T-helper 2 cell treated with Interferon-gamma antibody and Interleukin-4, amounts not matched to agents 5 μg/mL and 100 μg/mL, for 36 hours (primary cell): ENCODE measurements around the gene DNAJB13.

Experiments
- DNase-seq: peaks from one replicate; pipeline ENCODE4 v3.0.0; 2021; ENCODE audit warnings: low spot score
- H3K27ac Mint-ChIP-seq: one replicate; pipeline ENCODE4 v1.8.0; 2021; ENCODE audit warnings: mild to moderate bottlenecking, mixed read lengths
- H3K27me3 Mint-ChIP-seq: one replicate; pipeline ENCODE4 v1.8.0; 2021; ENCODE audit warnings: low read depth, mixed read lengths
- H3K36me3 Mint-ChIP-seq: one replicate; pipeline ENCODE4 v1.8.0; 2021; ENCODE audit warnings: low read depth, mixed read lengths
- H3K4me1 Mint-ChIP-seq: one replicate; pipeline ENCODE4 v1.8.0; 2021; ENCODE audit warnings: low read depth, mixed read lengths
- H3K4me3 Mint-ChIP-seq: one replicate; pipeline ENCODE4 v1.8.0; 2022; ENCODE audit warnings: mild to moderate bottlenecking, moderate library complexity, mixed read lengths
- H3K9me3 Mint-ChIP-seq: one replicate; pipeline ENCODE4 v1.8.0; 2021; ENCODE audit warnings: mixed read lengths

The DNAJB13 gene

DNA sequence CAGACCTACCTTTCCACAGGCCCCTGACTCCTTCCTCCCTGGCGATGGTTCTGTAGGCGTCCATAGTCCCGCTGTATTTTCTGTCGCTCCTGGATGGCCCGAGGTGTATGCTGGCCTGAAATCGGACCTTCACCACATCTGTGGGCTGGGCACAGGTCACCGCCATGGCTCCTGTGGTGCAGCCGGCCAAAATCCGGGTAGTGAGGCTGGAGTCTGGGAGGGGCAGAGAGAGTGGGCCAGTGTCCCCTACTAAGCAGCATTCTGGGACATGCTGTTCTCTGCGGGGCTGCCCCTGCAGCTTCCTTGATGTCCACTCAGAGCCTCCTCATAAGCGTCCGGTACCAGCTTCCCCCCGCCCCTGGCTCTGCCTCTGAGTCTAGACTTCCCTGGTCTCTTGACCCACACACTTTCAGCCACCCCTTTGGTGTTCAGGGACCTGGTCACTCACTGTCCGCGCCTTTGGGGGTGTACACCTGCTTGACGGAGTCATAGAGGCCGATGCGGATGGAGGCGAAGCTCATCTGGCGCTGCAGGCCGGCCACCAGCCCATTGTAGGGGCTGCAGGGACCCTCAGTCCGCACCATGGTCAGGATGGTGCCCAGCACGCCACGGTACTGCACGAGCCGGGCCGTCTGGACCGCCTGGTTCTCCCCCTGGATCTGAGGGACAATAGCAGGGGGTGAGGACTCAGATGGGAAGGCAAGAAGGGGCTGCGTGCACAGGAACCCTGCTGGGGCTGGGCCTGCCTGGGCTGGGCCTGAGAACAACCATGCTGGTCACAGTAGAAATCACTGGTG, 55.1 kb downstream of the DNAJB13 start:
- Mint-ChIP-seq H3K27me3 (no peaks in the 10 kb centered on the region), H3K4me1 (peaks cover 66% of the 10 kb centered on the region), H3K4me3 (peak overlapping the region; percentile 79), H3K9me3 (no peaks in the 10 kb centered on the region), H3K27ac (peak overlapping the region; percentile 94), H3K36me3 (peaks cover 35% of the 10 kb centered on the region)
- DNase-seq, result no peak

GRCh38 chr11:74006743-74007304, 56.0 kb downstream of the DNAJB13 start:
- no peak for DNase-seq
- Mint-ChIP-seq H3K4me3 (no peak overlapping the region), H3K27me3 (no peaks in the 10 kb centered on the region), H3K9me3 (no peaks in the 10 kb centered on the region), H3K36me3 (peaks cover 32% of the 10 kb centered on the region), H3K4me1 (peaks cover 75% of the 10 kb centered on the region), H3K27ac (peak overlapping the region; percentile 75)

DNA sequence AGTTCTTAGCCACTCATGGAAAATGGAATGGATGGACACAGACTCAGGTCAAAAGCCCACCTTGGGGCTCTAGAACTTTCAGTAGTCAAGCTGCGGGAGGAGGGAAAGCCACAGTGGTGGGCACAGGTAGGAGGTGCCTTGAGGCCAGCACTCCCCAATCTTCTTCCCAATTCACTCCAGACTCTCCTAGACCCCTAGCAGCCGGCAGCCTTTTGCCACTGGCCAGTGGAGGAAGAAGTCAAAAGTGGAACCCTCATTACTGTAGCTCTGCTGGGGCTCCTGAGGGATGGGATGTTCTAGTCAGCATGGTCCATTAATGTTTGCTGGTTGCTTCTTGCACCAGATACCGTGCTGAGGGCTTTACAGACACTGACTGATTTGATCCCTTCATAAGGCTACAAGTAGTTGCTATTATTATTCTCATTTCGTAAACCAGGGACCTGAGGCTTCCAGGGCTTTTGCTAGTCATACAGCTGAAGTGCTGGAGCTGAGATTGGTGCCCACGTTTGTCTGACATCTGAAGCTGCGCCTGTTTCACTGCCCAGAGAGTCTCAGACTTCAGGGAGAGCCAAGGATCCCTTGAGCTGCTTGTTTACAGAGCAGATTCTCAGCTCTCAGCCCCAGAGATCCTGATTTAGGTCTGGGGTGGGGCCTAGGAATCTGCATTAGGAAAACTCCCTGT, 57.0 kb downstream of the DNAJB13 start:
- H3K27ac Mint-ChIP-seq, result peak overlapping the region; percentile 55
- H3K36me3 Mint-ChIP-seq, result peaks cover 28% of the 10 kb centered on the region
- H3K4me1 Mint-ChIP-seq, result peaks cover 78% of the 10 kb centered on the region
- no peak overlapping the region for H3K4me3 Mint-ChIP-seq
- no peaks in the 10 kb centered on the region for H3K27me3 Mint-ChIP-seq
- H3K9me3 Mint-ChIP-seq, result no peaks in the 10 kb centered on the region
- DNase-seq, result no peak

- no peaks in the 10 kb centered on the region for H3K9me3 Mint-ChIP-seq
- peaks cover 22% of the 10 kb centered on the region for H3K36me3 Mint-ChIP-seq
- H3K27ac Mint-ChIP-seq, result peak within 1 kb of the TSS; percentile 91
- H3K27me3 Mint-ChIP-seq, result no peaks in the 10 kb centered on the region
- H3K4me3 Mint-ChIP-seq, result peak within 1 kb of the TSS; percentile 51
- H3K4me1 Mint-ChIP-seq, result peaks cover 73% of the 10 kb centered on the region
- no peak for DNase-seq
Measured at GRCh38 chr11:74008373-74009229, 57.8 kb downstream of the DNAJB13 start, which contains the start of gene UCP3. Gene UCP3 (minus strand): TSS chr11:74009085. CDS start chr11:74007042, 2,043 bp downstream.

- Mint-ChIP-seq H3K4me1 (peaks cover 73% of the 10 kb centered on the region), H3K9me3 (no peaks in the 10 kb centered on the region), H3K4me3 (no peak overlapping the region), H3K27ac (peak overlapping the region; percentile 36), H3K36me3 (peaks cover 21% of the 10 kb centered on the region), H3K27me3 (no peaks in the 10 kb centered on the region)
- DNase-seq, result no peak
Measured at GRCh38 chr11:74009230-74009547, 58.4 kb downstream of the DNAJB13 start.

DNA sequence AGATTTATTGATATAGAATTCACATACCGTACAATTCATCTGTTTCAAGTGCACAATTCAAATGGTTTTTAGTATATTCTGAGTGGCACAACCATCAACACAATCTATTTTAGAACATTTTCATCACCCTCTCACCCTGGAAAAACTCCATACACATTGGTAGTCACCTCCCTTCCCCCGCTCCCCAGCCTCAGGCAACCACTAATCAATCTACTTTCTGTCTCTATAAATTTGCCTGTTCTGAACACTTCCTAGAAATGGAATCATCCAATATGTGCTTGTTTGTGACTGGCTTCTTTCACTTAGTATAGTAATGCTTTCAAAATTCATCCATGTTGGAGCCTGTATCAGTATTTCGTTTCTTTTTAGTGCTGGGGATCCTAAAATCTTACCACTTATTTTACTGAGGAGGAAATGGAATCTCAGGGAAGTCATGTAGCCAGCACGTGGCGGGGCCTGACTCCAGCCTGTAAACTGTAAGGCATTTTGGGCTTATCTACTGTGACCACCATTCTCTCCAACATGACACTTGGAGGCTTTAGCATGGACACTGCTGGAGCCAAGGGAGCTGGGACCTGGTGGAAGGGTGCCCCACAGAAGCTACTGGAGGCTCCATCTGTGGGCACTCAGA, 59.0 kb downstream of the DNAJB13 start:
- Mint-ChIP-seq H3K4me3 (peak overlapping the region; percentile 51), H3K27me3 (no peaks in the 10 kb centered on the region), H3K9me3 (no peaks in the 10 kb centered on the region), H3K27ac (peak overlapping the region; percentile 91), H3K36me3 (peaks cover 22% of the 10 kb centered on the region), H3K4me1 (peaks cover 73% of the 10 kb centered on the region)
- no peak for DNase-seq

GRCh38 chr11:74010306-74011300, 59.8 kb downstream of the DNAJB13 start:
- DNase-seq, result no peak
- peak overlapping the region; percentile 51 for H3K4me3 Mint-ChIP-seq

DNA sequence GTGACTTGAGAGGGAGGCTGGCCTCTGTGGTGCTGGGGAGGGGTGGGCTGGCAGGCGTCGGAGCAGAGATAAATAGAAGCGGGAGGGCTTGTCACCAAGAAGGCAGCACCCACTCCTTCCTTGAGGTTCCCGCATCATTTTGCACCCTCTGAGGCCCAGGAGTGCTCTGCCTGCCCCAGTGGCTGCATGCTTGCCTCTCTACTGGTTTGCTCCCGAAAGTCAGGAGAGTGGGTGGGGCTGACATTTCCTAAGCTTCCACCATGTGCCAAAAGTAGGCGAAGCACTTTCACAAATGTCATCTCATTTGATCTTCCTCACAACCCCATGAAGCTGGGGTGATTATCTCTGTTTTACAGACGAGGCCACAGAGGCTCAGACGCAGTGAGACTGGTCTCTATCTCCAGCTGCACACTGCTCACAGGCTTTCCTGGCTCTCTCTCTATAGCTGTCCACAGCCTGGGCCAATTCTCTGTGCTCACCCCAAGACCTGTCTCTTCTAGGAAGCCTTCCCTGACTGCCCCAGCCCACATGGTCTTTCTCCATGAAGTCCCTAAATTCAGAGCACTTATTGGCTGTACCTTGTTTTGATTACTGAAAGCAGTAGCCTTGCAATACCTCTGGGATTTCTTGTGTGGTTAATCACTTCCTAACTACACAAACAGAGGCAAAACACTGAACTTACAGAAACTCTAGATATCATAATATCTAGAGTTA, 60.7 kb downstream of the DNAJB13 start:
- DNase-seq, result peak; percentile 82
- H3K27ac Mint-ChIP-seq, result peak overlapping the region; percentile 91
- no peaks in the 10 kb centered on the region for H3K27me3 Mint-ChIP-seq
- peak overlapping the region; percentile 49 for H3K4me3 Mint-ChIP-seq
- H3K36me3 Mint-ChIP-seq, result peaks cover 27% of the 10 kb centered on the region
- peaks cover 74% of the 10 kb centered on the region for H3K4me1 Mint-ChIP-seq
- no peaks in the 10 kb centered on the region for H3K9me3 Mint-ChIP-seq

More at GRCh38 chr11:74010306-74011300, 59.8 kb downstream of the DNAJB13 start:
- no peaks in the 10 kb centered on the region for H3K27me3 Mint-ChIP-seq
- H3K27ac Mint-ChIP-seq, result peak overlapping the region; percentile 91
- H3K36me3 Mint-ChIP-seq, result peaks cover 21% of the 10 kb centered on the region
- H3K4me1 Mint-ChIP-seq, result peaks cover 73% of the 10 kb centered on the region
- H3K9me3 Mint-ChIP-seq, result no peaks in the 10 kb centered on the region

GRCh38 chr11:74012074-74012809, 61.4 kb downstream of the DNAJB13 start:
- Mint-ChIP-seq H3K27ac (peak overlapping the region; percentile 91), H3K36me3 (peaks cover 34% of the 10 kb centered on the region), H3K4me3 (peak overlapping the region; percentile 49), H3K4me1 (peaks cover 77% of the 10 kb centered on the region), H3K9me3 (no peaks in the 10 kb centered on the region), H3K27me3 (no peaks in the 10 kb centered on the region)
- no peak for DNase-seq

- Mint-ChIP-seq H3K27ac (no peak overlapping the region), H3K4me3 (no peak overlapping the region), H3K36me3 (peaks cover 36% of the 10 kb centered on the region), H3K9me3 (no peaks in the 10 kb centered on the region), H3K27me3 (no peaks in the 10 kb centered on the region), H3K4me1 (peaks cover 73% of the 10 kb centered on the region)
- no peak for DNase-seq
Measured at GRCh38 chr11:74013141-74013540, 62.3 kb downstream of the DNAJB13 start.

DNA sequence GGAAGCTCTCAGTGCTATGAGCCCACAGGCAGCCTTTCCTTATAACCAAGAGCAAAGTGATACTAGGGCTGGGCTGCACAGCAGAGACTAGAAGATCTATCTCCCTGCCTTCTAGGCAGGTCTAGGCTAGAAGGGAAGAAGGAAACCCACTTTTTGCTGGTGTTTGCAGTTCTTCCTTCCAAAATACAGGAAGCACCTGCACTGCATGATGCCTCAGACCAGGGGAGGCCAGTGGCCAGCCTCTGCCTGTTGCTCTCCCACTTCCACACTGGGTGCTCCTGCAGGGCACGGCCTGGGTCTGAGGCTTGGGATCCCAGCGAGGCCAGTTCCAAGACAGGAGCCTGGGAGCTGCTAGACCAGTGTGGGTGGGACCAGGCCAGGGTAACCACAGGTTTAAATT, 64.1 kb downstream of the DNAJB13 start:
- Mint-ChIP-seq H3K9me3 (no peaks in the 10 kb centered on the region), H3K4me1 (peaks cover 64% of the 10 kb centered on the region), H3K36me3 (peaks cover 36% of the 10 kb centered on the region), H3K27ac (peak overlapping the region; percentile 47), H3K27me3 (no peaks in the 10 kb centered on the region), H3K4me3 (no peak overlapping the region)
- DNase-seq, result no peak
